Middle frontal gyrus (tissue), 1 donor: Measurements from ENCODE around the gene ELF1.
"Not testable (repeated sequence)": the region's sequence is repeated elsewhere in the genome, so short reads cannot be mapped to it uniquely, and the experiment has no call there.

Experiments
- DNase-seq: peaks from one replicate; pipeline ENCODE4 v3.0.0-alpha.2; 2015; ENCODE audit warnings: low spot score; ENCODE audit errors: extremely low spot score

ELF1 gene

DNA sequence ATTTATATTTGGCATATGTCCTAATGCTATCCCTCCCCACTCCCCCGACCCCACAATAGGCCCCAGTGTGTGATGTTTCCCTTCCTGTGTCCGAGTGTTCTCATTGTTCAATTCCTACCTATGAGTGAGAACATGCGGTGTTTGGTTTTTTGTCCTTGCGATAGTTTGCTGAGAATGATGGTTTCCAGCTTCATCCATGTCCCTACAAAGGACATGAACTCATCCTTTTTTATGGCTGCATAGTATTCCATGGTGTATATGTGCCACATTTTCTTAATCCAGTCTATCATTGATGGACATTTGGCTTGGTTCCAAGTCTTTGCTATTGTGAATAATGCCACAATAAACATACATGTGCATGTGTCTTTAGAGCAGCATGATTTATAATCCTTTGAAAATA is 23.3 kb upstream of the ELF1 start:
- DNase-seq, result not testable (repeated sequence)

DNA sequence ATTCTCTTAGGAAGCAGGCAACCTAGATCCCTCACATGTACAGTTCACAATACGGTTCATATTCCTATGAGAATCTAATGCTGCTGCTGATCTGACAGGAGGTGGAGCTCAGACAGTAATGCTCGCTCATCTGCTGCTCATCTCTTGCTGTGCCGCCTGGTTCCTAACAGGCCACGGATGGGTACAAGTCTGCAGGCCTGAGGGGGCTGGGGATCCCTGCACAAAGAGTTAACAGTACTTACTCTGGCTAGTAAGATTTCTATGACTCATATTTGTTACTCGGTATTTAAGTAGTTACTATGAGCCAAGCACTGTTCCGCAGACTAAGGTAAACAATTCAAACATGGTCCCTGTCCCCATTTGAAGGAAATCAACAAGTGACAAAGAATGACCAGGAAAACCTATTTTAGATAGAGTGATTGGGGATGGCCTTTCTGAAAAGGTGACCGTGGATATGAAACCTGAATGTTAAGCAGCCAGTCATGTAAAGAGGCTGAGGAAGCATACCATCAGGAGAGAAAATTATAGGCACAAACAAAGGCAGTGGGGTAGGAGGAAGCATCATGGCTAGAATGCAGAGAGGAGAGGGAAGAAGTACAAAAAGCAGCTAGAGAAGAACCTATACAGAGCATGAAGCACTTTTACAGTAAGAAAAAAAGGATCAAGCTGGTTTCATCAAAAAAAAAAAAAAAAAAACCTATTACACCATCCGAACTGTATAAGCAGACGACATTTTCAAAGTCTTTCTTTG is 21.6 kb upstream of the ELF1 start:
- no peak for DNase-seq

DNA sequence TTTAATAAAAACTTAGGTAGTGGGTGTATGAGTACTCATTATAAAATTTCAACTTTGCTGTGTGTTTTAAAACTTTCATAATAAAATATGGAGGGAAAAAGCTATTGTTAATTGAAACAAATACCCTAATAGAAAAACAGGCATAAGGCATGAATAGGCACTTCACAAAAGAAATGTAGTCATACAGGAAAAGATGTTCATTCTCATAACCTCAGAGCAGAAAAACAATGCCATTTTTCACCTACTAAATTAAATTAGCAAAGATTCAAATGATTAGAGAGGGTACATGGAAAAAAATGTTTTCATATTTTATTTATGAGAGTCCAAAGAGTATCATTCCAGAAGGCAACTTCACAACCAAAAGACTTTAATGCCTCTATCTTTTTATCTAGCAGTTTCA is 20.6 kb upstream of the ELF1 start:
- no peak for DNase-seq

DNA sequence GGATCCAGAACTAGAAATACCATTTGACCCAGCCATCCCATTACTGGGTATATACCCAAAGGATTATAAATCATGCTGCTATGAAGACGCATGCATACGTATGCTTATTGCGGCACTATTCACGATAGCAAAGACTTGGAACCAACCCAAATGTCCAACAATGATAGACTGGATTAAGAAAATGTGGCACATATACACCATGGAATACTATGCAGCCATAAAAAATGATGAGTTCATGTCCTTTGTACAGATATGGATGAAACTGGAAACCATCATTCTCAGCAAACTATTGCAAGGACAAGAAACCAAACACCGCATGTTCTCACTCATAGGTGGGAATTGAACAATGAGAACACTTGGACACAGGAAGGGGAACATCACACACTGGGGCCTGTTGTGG is 17.4 kb upstream of the ELF1 start:
- DNase-seq, result not testable (repeated sequence)

DNA sequence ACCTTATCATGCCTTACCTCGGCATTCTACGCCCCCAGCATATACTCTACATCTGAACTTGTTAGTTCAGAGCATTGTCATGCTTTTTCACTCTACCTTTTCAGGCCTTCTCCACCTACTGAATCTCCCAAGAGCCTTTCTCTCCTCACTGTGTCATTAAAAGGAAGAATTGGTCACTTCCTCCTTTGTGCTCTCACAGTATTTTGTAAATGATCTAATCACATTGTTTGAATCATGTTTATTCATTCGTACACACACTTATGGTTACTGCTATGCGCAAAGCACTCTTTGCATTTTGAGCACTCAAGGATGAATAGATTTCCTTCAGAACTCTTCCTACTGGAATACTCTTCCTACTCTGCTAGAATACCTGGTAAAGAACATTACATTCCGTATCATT is 15.8 kb upstream of the ELF1 start:
- DNase-seq, result no peak

DNA sequence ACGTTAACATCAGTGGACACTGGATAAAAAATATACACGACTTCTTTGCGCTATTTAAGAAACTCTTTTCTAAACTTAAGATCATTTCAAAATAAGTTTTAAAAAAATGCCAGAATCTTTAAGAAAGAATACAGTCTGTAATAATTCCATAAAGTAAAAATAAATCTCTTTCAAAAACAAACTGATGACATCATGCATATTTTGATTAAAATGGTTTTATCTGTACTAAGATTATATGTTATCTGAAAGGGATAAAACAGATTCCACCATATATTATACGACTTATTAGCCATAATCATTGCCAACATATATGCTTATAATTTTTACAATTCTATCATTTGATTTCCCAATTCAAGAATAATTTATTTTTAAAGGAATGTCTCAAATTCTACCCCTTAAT is 15.3 kb upstream of the ELF1 start:
- DNase-seq, result no peak

DNA sequence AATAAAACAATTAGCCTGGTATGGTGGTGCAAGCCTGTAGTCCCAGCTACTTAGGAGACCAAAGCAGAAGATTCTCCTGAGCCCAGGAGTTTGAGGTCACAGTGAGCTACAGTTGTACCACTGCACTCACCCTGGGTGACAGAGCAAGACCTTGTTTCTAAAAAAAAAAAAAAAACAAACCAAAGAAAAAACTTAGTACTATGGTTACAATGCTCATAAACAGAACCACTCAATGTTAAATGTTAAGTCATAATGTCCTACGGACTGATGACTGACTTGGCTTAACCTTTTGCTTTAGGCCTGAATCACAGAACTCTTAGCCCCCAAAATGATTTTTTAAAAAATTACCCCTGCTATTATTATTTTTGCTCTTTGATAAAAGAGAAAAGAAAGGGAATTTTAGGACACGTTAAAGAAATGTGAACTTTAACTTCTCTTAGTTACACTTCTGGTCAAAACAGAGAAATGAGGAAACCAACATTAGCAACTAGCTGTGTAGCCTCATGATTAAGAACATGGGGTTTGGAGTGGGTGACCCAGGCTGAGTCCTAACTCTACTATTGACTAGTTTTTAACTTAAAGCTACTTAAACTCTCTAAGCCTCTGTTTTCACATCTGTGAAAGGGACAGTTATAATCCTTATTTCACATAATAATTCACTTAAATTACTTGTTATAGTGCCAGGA is 13.7 kb upstream of the ELF1 start:
- no peak for DNase-seq

DNA sequence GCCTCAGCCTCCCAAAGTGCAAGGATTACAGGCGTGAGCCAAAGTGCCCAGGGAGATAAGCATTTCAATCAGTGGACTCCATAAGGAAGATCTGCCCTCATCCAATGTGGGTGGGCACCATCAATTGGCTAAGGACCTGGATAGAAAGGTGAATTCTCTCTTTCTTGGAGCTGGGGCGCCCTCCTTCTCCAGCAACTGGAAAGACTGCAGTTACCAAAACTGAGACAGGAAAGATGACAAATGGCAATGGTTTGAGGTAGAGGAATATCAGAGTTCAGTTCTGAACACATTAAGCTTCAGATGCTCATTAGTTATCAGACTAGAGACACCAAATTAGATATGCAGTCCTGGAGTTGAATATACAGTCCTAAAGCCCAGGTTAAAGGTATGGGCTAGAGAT is 10.5 kb upstream of the ELF1 start:
- no peak for DNase-seq

DNA sequence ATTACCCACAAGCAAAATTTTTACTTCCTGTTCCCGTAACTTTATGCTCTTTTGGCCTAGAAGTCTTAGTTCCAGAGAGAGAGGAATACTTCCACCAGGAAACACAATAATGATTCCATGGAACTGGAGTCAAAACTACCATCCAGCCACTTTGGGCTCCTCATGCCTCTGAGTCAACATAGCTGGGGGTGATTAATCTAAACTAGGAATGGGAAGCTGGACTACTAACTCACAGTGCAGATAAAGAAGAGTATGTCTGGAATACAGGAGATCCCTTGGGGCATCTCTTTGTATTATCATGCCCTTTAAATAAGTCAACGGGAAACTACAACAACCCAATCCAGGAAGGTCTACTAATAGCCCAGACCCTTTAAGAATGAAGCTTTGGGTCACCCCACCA is 8.9 kb upstream of the ELF1 start:
- no peak for DNase-seq

DNA sequence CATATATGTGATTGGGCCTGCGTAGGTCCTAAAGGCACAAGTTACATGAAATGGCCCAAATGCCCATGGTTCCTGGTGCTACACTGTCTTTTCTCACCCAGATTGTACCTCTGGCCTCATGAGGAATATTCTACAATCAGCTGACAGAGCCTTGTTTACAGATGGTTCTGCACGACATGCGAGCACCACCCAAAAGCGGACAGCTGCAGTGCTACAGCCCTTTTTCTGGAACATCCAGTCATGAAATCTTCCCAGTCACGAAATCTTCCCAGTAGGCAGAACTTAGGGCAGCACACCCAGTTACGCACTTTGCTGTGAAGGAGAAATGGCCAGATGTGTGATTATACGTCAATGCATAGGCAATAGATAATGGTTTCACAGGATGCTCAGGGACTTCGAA is 7.7 kb upstream of the ELF1 start:
- DNase-seq, result no peak

DNA sequence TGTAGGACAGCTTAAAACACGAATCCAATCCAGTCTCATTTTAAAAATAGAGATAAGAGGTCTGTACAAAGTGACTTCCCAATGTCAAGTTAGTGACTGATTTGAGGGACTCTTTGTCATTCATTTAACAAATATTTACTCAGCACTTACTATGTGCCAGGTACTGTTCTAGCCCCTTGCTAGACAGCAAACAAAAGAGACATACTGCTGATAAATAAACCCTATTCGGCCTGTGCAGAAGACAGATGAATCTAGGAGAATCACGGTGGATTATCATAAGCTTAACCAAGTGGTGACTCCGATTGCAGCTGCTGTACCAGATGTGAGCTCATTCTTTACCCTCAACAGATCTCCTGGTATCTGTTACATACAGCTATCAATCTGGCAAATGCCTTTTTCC is 6.4 kb upstream of the ELF1 start:
- DNase-seq, result no peak

DNA sequence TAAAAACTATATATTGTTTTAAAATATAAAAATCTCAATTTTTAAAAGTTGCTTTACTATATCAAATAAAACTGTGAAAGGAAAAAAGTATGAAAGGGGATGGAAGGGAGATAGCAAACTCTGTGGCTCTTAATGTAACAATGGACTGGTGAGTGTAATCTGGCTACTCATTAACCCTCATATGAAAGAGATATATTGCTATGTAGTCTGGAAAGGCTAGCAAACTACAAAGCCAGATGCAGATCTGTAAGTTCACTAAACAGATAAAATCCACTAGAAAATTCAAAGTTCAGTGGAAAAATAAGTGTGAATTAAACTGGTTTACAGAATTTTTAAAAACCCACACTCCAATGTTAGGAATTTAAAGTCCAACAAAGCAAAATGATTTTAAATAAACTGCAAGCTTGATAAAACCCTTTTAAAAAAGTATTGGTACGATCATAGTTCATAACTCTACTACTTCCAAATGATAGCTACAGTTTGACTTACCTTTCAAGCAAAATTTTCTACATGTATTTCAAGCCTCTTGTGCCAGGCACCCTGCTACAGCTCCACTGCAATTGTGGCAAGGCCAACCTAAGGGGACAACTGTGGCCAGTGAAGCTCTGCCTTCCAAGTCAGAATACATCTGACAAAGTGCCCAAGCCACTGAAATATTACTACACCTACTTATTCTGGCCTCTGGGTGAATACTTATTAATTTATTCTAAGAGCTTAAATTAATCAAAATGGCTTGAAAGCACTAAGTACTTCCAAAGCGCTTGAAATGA is 647 bp upstream of the ELF1 start:
- DNase-seq, result no peak

DNA sequence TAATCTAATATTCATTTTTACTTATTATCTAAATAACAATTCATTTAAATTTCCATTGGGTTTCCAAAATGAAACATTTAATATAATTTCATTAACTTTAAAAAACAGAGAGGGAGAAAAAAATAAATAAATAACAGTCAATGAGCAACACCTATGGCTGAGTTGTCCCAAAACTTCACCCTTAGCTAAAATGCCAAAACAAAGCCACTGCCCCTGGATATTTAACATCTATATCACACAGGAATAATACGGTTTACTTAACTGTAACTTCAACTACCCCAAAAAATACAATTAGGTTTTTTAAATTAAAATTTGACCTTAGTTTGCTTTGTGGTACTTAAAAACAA is 541 bp downstream of the ELF1 start:
- no peak for DNase-seq

DNA sequence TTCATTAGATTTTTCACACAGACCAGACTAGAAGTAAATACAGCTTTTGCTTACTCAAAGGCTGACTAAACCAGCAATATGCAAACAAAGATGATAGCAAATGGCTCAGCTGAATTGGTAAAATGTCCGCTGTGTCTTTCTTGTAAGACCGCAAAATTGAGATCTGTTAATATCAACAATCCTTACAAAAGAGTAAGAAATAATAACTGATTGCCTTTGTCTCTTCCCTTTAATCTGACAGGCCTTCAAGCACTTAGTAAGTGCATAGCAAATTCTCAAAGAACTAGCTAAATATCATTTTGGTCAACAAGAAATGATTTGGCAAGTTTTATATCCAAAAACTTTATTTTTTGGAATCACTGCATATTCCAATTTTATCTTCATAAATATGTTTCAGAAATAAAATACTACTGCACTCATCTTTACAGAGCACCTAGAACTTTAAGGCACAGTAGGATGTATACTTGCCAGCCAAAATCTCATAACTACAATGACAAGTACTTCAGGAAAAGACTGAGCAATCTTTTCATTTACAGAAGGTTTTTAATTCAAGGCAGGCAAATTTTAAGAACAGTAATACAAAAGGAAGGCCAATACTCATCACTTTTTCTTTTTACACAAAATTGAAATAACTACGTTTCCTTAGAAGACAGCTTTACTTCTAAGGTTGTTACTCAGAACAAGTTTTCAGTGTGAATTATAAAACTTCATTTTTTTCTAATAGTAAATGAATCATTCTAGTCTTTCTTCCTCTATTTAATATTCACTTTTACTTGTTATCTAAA is 1.1 kb downstream of the ELF1 start:
- DNase-seq, result no peak

DNA sequence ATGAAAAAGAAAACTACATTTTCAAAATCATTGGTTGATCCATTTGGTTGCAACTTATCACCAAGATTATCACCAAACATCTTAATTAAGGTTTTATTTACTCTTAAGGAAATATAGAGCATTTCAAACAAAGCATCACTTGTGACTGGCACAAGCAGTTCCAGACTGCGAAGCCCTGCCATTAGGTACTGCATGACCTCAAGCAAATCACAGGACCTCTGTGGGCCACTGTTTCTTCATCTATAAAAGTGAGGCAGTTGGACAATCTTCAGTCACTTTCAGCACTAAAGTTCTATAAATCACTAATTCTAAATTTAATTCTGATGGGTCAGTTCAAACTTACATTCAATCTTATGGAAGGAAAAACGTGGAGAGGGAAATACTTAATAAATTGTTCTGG is 2.0 kb downstream of the ELF1 start:
- no peak for DNase-seq

DNA sequence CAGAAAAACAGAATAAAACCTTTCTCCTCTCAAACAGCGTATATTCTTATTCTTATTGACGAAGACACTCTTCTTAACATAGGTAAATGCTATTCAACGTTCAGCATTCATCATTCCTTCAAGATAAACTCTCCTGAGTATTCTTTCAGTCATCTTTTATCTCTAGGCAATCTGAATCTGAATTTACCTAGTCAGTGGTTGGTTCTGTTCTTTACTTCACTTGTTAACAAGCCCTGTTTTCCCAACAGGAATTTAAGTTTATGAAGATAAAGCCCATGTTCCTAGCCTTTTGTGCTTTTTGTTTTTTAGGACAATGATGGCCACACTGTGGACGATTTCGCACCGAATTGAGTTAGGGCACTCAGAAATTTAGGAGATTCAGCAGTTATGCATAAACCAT is 3.2 kb downstream of the ELF1 start:
- no peak for DNase-seq

DNA sequence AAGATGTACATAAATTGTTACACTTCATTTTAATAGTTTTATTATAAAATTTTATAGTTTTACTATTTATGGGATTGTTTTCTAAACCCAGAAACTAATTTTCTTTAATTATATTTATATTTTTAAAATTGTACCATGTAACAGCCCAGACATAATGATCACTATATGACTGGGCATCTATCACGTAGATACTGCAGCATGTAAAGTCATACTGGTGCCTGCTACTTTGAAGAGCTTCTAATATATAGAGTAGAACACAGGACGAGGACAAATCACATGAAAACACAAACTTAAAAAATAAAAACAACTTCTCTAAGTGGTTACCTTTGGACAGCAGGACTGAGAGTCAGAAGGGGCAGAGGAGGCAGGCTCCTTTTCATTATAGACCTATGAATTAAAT is 5.3 kb downstream of the ELF1 start:
- no peak for DNase-seq

DNA sequence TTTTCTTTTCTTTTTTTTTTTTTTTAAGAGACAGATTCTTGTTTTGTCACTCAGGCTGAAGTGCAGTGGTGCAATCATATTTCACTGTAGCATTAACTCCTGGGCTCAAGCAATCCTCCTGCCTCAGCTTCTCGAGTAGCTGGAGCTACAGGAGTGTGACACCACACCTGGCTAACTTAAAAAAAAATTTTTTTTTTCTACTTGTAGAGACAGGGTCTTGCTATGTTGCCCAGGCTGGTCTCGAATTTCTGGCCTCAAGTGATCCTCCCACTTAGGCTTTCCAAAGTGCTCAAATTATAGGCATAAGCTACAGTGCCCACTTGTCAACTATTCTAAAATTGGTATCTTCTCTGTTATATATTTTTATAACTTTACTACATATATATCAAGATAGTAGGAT is 6.6 kb downstream of the ELF1 start:
- no peak for DNase-seq

DNA sequence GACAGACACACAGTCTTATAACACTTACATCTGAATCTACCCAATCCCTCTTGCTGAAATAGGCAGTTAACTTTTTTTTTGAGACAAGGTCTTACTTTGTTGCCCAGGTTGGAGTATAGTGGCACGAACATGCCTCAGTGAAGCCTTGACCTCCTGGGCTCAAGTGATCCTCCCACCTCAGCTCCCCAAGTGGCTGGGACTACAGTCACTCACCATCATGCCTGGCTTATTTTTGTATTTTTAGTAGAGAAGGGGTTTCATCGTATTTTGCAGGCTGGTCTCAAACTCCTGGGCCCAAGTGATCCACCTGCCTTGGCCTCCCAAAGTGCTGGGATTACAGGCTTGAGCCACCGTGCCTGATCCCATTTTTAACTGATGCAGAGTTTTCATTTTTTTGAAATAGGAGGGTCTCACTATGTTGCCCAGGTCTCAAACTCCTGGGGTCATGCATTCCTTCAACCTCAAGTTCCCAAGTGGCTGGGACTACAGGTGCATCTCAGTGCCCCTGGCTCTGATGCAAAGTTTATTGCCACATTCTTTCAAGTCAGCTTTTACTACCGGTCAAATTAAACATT is 7.6 kb downstream of the ELF1 start:
- DNase-seq, result no peak

DNA sequence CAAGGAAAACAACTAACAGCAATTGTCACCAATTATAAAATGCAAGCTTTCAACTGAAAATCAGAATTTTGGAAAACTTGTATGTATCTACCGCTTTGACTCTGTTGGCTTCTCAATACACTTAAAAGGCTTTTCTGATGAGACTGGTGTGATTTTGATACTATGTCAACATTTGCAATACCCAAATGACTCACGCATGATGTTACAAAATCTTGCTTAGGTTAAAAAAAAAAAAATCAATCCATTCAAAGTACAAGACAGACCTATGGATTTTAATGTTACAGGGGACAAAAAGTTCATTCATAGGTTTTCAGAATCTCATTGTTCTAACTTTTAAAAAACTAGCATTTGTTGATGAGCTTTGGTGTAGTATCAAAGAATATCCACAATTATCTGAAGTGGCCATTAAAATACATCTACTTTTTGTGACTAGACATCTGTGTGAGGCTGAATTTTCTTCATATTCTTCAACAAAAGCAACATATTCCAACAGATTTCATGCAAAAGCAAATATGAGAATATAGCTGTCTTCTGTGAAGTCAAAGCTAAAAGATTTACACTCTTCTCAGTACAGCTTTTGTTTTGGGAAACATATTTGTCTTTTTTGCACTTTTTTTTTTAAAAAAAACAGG is 10.7 kb downstream of the ELF1 start:
- DNase-seq, result no peak

DNA sequence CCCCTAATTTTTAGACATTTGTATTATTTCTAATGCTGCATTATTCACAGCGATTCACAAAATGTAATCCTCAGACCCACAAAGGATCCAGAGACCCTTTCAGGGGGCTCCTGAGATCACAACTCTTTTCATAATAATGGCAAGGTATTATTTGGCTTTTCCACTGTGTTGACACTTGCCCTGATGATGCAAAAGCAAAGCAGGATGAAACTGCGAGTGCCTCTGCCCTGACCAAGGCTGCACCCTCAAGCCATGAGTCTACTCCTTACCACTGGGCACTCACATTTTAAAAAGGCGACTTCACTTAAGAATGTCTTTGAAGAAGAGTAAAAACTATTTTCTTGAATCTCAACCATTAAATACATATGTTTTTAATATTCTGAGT is 11.4 kb downstream of the ELF1 start:
- DNase-seq, result no peak
